Measurements from ENCODE around the gene COA3.

COA3 gene

DNA sequence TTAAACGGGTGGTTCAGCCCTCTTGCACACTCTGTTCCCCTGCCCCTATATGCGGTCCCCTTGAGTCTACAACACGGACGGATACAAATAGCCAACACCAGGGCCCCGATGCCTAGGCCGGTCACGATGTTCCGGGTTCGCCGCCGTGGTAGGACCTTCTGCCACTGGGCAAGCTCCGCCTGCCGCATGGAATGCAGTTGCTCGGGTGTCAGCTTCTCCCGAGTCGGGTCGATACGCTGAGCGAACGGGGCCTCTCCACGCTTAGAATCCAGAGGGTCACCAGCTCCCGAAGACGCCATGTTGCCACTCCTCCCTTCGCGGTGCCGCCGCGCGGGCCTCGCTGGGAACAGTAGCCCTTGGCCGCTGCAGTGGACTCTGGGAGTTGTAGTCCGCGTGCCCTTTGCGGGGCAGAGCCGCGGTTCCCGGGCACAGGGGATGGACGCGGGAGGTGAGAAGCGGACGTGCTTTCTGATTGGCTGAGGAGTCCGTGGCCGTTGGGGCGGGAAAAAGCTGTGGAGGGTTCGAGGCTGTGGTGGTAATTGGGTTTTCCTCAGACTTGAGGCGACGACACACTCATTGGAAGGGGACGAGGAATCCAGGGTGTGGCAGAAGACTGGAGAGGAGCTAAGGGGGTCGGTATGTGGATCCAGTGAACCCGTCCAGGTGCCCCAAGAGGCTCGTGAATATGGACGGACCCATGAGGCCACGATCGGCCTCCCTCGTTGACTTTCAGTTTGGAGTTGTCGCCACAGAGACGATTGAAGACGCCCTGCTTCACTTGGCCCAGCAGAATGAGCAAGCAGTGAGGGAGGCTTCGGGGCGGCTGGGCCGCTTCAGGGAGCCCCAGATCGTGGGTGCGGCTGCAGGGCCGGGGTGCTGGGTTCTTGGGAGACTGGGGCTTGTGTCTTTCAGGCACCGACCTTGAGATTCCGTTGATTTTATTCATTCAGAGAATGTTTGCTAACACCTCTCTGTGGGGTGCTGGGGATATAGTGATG, at the start of gene COA3, which contains the start of gene CNTD1:
Gene COA3, minus strand, starts transcription at position 322 of the 998 bp plus-strand sequence. Its CDS starts 23 bp downstream, at position 299.
Gene CNTD1, plus strand, starts transcription at position 479 of the 998 bp plus-strand sequence. Its CDS starts 207 bp downstream, at position 686.
- H3K9me3 ChIP-seq (ENCODE audit: insufficient read depth, low read depth, low read length), result no peaks in the 10 kb centered on the region
- peak within 1 kb of the TSS; percentile 94 for H3K9ac ChIP-seq (ENCODE audit: low read depth, low read length)
- peak within 1 kb of the TSS; percentile 64 for H3K27ac ChIP-seq (ENCODE audit: low read length)
- peaks cover 18% of the 10 kb centered on the region for H3K27me3 ChIP-seq (ENCODE audit: insufficient read depth, low read length)
- H3K36me3 ChIP-seq (ENCODE audit: insufficient read depth, low read depth, low read length), result peaks cover 8% of the 10 kb centered on the region; the same call in 1 of the 2 replicates
- H3K4me3 ChIP-seq (ENCODE audit: low read length), result peak within 1 kb of the TSS; percentile 100
- peaks cover 5% of the 10 kb centered on the region; the same call in 1 of the 2 replicates for H3K4me1 ChIP-seq (ENCODE audit: insufficient read depth, low read length)

GRCh38 chr17:42848093-42848492, 49.6 kb upstream of the COA3 start:
- peaks cover 28% of the 10 kb centered on the region for H3K36me3 ChIP-seq (ENCODE audit: insufficient read depth, low read depth, low read length)
- no peaks in the 10 kb centered on the region for H3K27me3 ChIP-seq (ENCODE audit: insufficient read depth, low read length)
- H3K27ac ChIP-seq (ENCODE audit: low read length), result no peak overlapping the region
- no peaks in the 10 kb centered on the region for H3K4me1 ChIP-seq (ENCODE audit: insufficient read depth, low read length)
- no peaks in the 10 kb centered on the region for H3K9me3 ChIP-seq (ENCODE audit: insufficient read depth, low read depth, low read length)
- H3K4me3 ChIP-seq (ENCODE audit: low read length), result no peak overlapping the region
- H3K9ac ChIP-seq (ENCODE audit: low read depth, low read length), result no peak overlapping the region

GRCh38 chr17:42846594-42847280, 48.2 kb upstream of the COA3 start:
- H3K9ac ChIP-seq (ENCODE audit: low read depth, low read length), result no peak overlapping the region
- peaks cover 41% of the 10 kb centered on the region for H3K36me3 ChIP-seq (ENCODE audit: insufficient read depth, low read depth, low read length)
- H3K9me3 ChIP-seq (ENCODE audit: insufficient read depth, low read depth, low read length), result no peaks in the 10 kb centered on the region
- no peaks in the 10 kb centered on the region for H3K27me3 ChIP-seq (ENCODE audit: insufficient read depth, low read length)
- no peak overlapping the region for H3K27ac ChIP-seq (ENCODE audit: low read length)
- no peaks in the 10 kb centered on the region for H3K4me1 ChIP-seq (ENCODE audit: insufficient read depth, low read length)
- no peak overlapping the region for H3K4me3 ChIP-seq (ENCODE audit: low read length)

DNA sequence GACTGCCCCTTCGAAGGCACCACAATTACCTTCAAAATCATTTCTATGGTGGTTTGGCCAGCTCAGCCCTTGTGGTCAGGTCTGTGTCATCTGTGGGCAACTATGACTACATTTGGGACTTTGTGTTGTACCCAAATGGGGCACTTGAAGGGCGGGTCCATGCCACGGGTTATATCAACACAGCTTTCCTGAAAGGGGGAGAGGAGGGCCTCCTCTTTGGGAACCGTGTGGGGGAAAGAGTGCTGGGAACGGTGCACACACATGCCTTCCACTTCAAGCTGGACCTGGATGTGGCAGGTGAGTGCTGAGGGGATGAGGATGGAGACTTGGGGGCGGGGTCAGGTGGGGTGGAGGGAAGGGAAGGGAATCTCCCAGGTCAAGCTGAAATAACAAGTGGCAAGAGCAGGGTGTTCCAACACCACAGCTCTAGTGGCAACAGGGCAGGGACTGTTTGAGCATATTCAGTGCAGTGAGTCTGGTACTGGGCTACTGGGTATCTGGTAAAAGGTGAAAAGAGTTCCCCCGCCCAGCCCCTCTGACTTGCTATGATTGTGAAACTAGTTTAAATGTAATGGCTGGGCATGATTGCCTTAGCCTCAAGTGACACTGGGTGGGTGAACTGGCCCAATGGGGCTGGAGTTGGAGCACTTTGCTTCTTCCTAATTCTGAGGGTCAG, 47.6 kb upstream of the COA3 start:
- no peaks in the 10 kb centered on the region for H3K27me3 ChIP-seq (ENCODE audit: insufficient read depth, low read length)
- H3K4me1 ChIP-seq (ENCODE audit: insufficient read depth, low read length), result no peaks in the 10 kb centered on the region
- no peak overlapping the region for H3K27ac ChIP-seq (ENCODE audit: low read length)
- no peak overlapping the region for H3K9ac ChIP-seq (ENCODE audit: low read depth, low read length)
- no peak overlapping the region for H3K4me3 ChIP-seq (ENCODE audit: low read length)
- H3K9me3 ChIP-seq (ENCODE audit: insufficient read depth, low read depth, low read length), result no peaks in the 10 kb centered on the region
- H3K36me3 ChIP-seq (ENCODE audit: insufficient read depth, low read depth, low read length), result peaks cover 48% of the 10 kb centered on the region

DNA sequence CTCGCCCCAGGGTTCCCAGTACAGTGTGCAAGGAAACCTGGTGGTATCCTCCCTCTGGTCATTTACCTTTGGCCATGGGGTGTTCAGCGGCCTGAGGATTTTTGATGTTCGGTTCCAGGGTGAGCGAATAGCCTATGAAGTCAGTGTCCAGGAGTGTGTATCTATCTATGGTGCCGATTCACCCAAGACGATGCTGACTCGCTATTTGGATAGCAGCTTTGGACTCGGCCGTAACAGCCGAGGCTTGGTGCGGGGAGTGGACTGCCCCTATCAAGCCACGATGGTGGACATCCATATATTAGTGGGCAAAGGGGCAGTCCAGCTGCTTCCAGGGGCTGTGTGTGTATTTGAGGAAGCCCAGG, 47.0 kb upstream of the COA3 start:
- no peak overlapping the region for H3K27ac ChIP-seq (ENCODE audit: low read length)
- no peaks in the 10 kb centered on the region for H3K27me3 ChIP-seq (ENCODE audit: insufficient read depth, low read length)
- H3K9ac ChIP-seq (ENCODE audit: low read depth, low read length), result no peak overlapping the region
- no peaks in the 10 kb centered on the region for H3K4me1 ChIP-seq (ENCODE audit: insufficient read depth, low read length)
- peaks cover 51% of the 10 kb centered on the region for H3K36me3 ChIP-seq (ENCODE audit: insufficient read depth, low read depth, low read length)
- H3K9me3 ChIP-seq (ENCODE audit: insufficient read depth, low read depth, low read length), result no peaks in the 10 kb centered on the region
- no peak overlapping the region for H3K4me3 ChIP-seq (ENCODE audit: low read length)

GRCh38 chr17:42844761-42845555, 46.5 kb upstream of the COA3 start:
- H3K27ac ChIP-seq (ENCODE audit: low read length), result no peak overlapping the region
- no peak overlapping the region for H3K4me3 ChIP-seq (ENCODE audit: low read length)
- H3K9ac ChIP-seq (ENCODE audit: low read depth, low read length), result no peak overlapping the region
- H3K4me1 ChIP-seq (ENCODE audit: insufficient read depth, low read length), result no peaks in the 10 kb centered on the region
- no peaks in the 10 kb centered on the region for H3K9me3 ChIP-seq (ENCODE audit: insufficient read depth, low read depth, low read length)
- no peaks in the 10 kb centered on the region for H3K27me3 ChIP-seq (ENCODE audit: insufficient read depth, low read length)
- H3K36me3 ChIP-seq (ENCODE audit: insufficient read depth, low read depth, low read length), result peaks cover 54% of the 10 kb centered on the region

- Histone ChIP-seq H3K36me3 (ENCODE audit: insufficient read depth, low read depth, low read length) (peaks cover 60% of the 10 kb centered on the region), H3K4me3 (ENCODE audit: low read length) (no peak within 1 kb of the TSS), H3K9ac (ENCODE audit: low read depth, low read length) (no peak within 1 kb of the TSS), H3K4me1 (ENCODE audit: insufficient read depth, low read length) (no peaks in the 10 kb centered on the region), H3K27ac (ENCODE audit: low read length) (no peak within 1 kb of the TSS), H3K9me3 (ENCODE audit: insufficient read depth, low read depth, low read length) (no peaks in the 10 kb centered on the region), H3K27me3 (ENCODE audit: insufficient read depth, low read length) (no peaks in the 10 kb centered on the region)
Observed at GRCh38 chr17:42844271-42844670, 45.8 kb upstream of the COA3 start, which contains the start of gene AOC2. Gene AOC2, plus strand, starts transcription at chr17:42844580. Its CDS starts 47 bp downstream, at chr17:42844627.

DNA sequence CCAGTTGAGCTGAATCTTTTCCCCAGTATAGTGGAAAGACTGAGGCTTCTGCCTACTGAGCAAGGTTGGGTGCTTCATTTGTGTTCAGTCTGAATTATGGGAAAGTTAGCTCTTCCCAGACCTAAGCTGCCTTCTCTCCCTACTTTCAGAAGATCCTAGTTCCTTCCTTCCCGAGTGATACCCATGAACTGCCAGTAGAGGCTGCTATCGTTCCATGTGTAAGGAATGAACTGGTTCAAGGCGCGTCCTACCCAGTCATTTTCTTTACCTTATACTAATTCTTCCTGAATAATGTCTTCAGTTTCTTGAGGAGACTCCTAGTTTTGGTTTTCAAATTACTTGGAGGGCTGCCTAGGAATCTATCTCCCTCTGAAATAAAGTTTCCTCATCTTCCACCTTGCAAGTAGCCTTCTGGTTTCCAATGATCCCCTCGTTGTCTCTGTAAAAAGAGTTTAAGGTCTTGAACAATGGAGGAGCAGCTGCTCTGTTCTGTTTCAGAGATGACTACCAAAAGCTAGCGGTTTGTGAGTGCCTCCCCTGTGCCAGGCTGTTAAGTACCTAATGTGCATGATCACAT, 44.9 kb upstream of the COA3 start:
- Histone ChIP-seq H3K27me3 (ENCODE audit: insufficient read depth, low read length) (no peaks in the 10 kb centered on the region), H3K27ac (ENCODE audit: low read length) (no peak overlapping the region), H3K36me3 (ENCODE audit: insufficient read depth, low read depth, low read length) (peaks cover 68% of the 10 kb centered on the region), H3K4me3 (ENCODE audit: low read length) (no peak overlapping the region), H3K9me3 (ENCODE audit: insufficient read depth, low read depth, low read length) (no peaks in the 10 kb centered on the region), H3K4me1 (ENCODE audit: insufficient read depth, low read length) (no peaks in the 10 kb centered on the region), H3K9ac (ENCODE audit: low read depth, low read length) (no peak overlapping the region)

GRCh38 chr17:42841975-42842685, 43.6 kb upstream of the COA3 start:
- H3K27ac ChIP-seq (ENCODE audit: low read length), result no peak overlapping the region
- no peaks in the 10 kb centered on the region for H3K4me1 ChIP-seq (ENCODE audit: insufficient read depth, low read length)
- H3K9me3 ChIP-seq (ENCODE audit: insufficient read depth, low read depth, low read length), result no peaks in the 10 kb centered on the region
- H3K36me3 ChIP-seq (ENCODE audit: insufficient read depth, low read depth, low read length), result peaks cover 81% of the 10 kb centered on the region
- H3K9ac ChIP-seq (ENCODE audit: low read depth, low read length), result no peak overlapping the region
- no peak overlapping the region for H3K4me3 ChIP-seq (ENCODE audit: low read length)
- H3K27me3 ChIP-seq (ENCODE audit: insufficient read depth, low read length), result no peaks in the 10 kb centered on the region

GRCh38 chr17:42835732-42836131, 37.2 kb upstream of the COA3 start:
- peaks cover 55% of the 10 kb centered on the region for H3K36me3 ChIP-seq (ENCODE audit: insufficient read depth, low read depth, low read length)
- no peak overlapping the region for H3K27ac ChIP-seq (ENCODE audit: low read length)

More at GRCh38 chr17:42835732-42836131, 37.2 kb upstream of the COA3 start:
- Histone ChIP-seq H3K4me1 (ENCODE audit: insufficient read depth, low read length) (peaks cover 4% of the 10 kb centered on the region; the same call in 1 of the 2 replicates), H3K9me3 (ENCODE audit: insufficient read depth, low read depth, low read length) (no peaks in the 10 kb centered on the region), H3K27me3 (ENCODE audit: insufficient read depth, low read length) (no peaks in the 10 kb centered on the region), H3K9ac (ENCODE audit: low read depth, low read length) (no peak overlapping the region), H3K4me3 (ENCODE audit: low read length) (no peak overlapping the region)
